Measurements from ENCODE around the gene SNX15. TPM values are rescaled to one million over a fixed set of nuclear protein-coding genes. Genes with fewer than 3 reads are reported as not detected.
"Not testable (repeated sequence)": the region's sequence is repeated elsewhere in the genome, so short reads cannot be mapped to it uniquely, and the experiment has no call there.

SNX15 gene
- total RNA-seq = 18.0 TPM
- long read RNA-seq, transcript SNX15-202 (8 exons, 1,939 nt) = major isoform, 42 of 44 reads
- long read RNA-seq, partial matches to known transcripts = 0 of 44 reads
- long read RNA-seq, other reads (novel, unspliced or antisense) = 1 of 44 reads

- DNase-seq = peak; percentile 94
- ATAC-seq (ENCODE audit: poor library complexity) = peak; percentile 99
- intact Hi-C loops (cut with DNase I) = no loop called here
Observed at GRCh38 chr11:65027213-65028067, at the start of gene SNX15. TSS of gene SNX15 (plus strand) at chr11:65027439. CDS start at chr11:65027538, 99 bp downstream.

- DNase-seq; intact Hi-C loops (cut with DNase I); ATAC-seq (ENCODE audit: poor library complexity): not testable (repeated sequence)
Observed at GRCh38 chr11:64983339-64983738, 43.9 kb upstream of the SNX15 start.

DNA sequence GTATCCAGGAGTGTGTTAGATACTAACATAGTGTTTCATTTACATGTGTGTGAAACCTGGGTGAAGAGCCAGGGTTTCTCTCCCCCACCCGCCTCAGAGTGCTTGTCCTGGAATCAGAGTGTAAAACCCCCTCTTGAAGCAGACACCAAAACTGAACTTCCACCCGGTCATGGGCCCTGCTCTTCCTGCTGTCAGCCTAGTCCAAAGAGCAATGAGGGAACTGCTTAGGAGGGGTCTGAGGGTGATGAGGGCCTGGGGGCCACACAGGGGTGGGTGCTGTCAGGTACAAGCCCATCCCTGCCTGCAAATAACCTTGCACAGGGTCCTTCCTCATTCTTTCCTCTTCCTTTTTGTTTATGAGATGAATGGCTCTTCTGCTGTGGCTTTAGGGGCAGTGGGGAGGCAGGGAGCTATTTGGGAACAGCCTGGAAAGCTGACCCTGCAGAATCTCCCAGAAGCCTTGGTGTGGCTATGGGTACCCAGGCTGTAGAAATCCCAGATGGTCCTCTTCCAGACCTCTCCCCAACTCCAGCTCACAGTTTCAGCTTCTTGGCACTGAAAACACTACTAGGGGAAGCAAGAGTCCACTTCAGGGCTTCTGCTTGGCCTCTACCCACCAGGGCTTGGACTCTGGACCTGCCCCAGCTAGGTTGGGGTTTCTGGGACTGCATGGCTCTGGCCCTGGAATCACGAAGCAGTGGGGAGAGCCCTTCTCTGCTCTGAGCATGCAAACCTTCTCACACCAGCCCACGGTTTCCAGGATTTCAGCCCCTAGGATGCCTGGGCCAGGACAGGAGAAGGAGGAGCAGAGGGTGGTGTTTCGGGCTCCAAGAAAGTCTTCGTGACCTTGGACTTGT is 39.0 kb upstream of the SNX15 start:
- intact Hi-C loops (cut with DNase I) = no loop called here
- ATAC-seq (ENCODE audit: poor library complexity) = no peak

GRCh38 chr11:64989416-64989815 is 37.8 kb upstream of the SNX15 start:
- peak; percentile 29 for ATAC-seq (ENCODE audit: poor library complexity)
- intact Hi-C loops (cut with DNase I) = no loop called here
- peak; percentile 47 for DNase-seq

More for the DNA sequence above, 39.0 kb upstream of the SNX15 start:
- DNase-seq = no peak

DNA sequence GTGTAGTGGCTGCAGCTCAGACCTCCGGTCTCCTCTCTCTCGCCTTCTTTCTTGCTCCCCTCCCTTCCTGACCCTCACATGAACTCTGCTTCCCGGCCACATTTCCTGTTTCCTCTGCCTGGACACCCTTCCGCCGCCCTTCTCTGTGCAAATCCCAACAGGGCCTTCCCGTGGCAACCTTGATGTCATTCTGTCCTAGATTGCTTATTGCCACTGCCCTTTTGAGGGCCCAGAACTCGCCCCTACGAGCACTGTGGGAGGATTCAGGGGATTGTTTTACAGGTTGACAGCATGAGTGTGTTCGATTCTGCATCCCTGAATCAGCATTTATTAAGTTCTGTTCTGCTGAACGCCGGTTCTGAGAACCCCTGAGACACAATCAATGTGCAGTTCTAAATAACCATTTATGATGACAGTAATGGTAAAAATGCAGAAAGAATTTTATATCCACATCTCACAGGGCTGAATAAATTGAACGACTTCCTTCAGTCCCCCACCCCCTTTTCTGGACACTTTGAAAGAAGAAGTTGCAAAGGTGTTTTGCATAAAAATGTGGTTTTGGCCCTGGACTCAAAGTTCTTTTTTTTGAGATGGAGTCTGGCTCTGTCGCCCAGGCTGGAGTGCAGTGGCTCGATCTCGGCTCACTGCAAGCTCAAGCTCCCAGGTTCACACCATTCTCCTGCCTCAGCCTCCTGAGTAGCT is 36.9 kb upstream of the SNX15 start:
- DNase-seq (peak; percentile 75), ATAC-seq (ENCODE audit: poor library complexity) (peak; percentile 81)
- intact Hi-C loops (cut with DNase I) = no loop called here

- DNase-seq (no peak), ATAC-seq (ENCODE audit: poor library complexity) (no peak)
- intact Hi-C loops (cut with DNase I) = no loop called here
Observed at GRCh38 chr11:64994318-64994717, 32.9 kb upstream of the SNX15 start.

DNA sequence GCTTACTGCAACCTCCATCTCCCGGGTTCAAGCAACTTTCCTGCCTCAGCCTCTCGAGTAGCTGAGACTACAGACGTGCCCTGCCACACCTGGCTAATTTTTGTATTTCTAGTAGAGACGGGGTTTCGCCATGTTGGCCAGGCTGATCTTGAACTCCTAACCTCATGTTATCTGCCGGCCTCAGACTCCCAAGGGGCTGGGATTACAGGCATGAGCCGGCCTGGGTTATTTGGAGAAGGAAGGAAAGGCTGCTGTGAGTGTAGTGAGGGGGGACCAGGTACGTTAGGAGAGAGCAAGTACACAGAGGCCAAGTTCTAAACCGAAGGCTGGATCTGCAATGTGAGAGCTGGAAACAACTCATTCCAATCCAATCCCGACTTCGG is 30.9 kb upstream of the SNX15 start:
- ATAC-seq (ENCODE audit: poor library complexity) (peak; percentile 29), DNase-seq (no peak)
- intact Hi-C loops (cut with DNase I) = no loop called here

DNA sequence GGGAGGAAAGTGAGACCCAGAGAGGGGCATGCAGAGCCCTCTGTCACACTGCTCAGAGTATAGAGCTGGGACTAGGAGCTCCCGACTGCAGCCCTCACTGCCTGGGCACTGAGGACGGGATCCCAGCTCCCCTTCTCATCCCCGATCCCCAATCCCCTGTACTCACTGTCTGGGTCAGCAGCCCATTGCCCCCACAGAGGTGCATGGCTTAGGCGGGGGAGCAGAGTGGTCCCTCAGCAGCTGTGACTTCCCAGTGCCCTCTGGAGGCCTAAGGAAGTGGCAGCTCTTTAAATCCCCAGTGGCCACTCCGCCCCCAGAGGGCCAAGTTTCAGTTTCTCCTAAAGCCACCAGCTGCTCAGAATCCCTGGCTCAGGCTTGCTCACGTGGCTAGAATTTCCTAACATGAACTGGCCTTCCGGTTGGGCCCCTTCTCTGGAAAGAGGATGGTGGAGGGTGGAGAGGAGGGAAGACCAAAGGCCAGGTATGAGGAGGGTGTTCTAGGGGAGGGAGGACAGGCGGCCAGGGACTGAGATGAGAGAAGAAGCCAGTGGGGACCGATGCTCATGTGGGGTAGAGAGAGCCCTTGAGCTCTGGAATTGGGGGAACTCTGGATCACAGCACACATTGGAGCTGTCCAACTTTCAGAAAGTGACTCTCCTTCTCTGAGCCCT is 30.4 kb upstream of the SNX15 start, which contains the start of gene BATF2:
TSS of gene BATF2 (minus strand) at position 262 of the 671 bp plus-strand sequence. CDS start at position 205, 57 bp downstream.
- ATAC-seq (ENCODE audit: poor library complexity) (peak; percentile 86), DNase-seq (peak; percentile 79)
- intact Hi-C loops (cut with DNase I) = no loop called here

GRCh38 chr11:64998141-64998540 is 29.1 kb upstream of the SNX15 start:
- no peak for ATAC-seq (ENCODE audit: poor library complexity)
- intact Hi-C loops (cut with DNase I) = no loop called here
- no peak for DNase-seq

GRCh38 chr11:64998690-64999431 is 28.4 kb upstream of the SNX15 start:
- intact Hi-C loops (cut with DNase I) = no loop called here
- no peak for DNase-seq
- peak; percentile 38 for ATAC-seq (ENCODE audit: poor library complexity)

- DNase-seq (no peak), ATAC-seq (ENCODE audit: poor library complexity) (no peak)
- intact Hi-C loops (cut with DNase I) = no loop called here
Observed at GRCh38 chr11:64999478-64999877, 27.8 kb upstream of the SNX15 start.

GRCh38 chr11:65002706-65003105 is 24.5 kb upstream of the SNX15 start:
- DNase-seq = no peak
- no peak for ATAC-seq (ENCODE audit: poor library complexity)
- intact Hi-C loops (cut with DNase I) = no loop called here

DNA sequence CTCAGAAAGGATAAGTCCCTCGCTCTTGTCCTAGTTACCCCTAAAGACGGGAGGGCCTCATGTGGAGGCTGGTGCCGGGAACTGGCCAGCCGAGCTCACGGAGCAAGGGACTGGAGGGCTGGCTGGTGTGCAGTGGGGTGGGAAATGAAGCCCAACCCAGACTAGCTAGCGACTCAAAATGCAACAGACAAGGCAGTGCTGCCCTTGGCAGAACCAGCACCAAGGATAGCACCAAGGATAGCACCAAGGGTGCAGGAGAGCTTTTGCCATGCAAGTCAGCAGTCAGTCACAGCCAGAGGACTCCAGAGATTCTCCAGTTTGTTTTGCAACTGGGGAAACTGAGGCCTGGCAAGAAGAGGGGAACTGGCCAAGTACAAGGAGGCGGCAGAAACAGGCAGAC is 24.0 kb upstream of the SNX15 start:
- DNase-seq (no peak), ATAC-seq (ENCODE audit: poor library complexity) (no peak)
- intact Hi-C loops (cut with DNase I) = no loop called here

DNA sequence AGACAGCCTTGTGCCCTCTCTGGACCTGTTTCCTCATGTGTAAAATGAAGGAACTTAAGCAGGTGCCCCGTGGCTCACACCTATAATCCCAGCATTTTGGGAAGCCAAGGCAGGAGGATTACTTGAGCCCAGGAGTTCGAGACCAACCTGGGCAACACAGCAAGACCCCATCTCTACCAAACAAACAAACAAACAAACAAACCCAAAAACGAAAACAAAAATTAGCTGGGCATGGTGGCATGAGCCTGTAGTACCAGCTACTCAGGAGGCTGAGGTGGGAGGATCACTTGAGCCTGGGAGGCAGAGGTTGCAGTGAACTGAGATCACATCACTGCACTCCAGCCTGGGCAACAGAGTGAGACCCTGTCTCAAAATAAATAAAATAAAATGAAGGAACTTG is 23.3 kb upstream of the SNX15 start:
- DNase-seq; intact Hi-C loops (cut with DNase I); ATAC-seq (ENCODE audit: poor library complexity): not testable (repeated sequence)

DNA sequence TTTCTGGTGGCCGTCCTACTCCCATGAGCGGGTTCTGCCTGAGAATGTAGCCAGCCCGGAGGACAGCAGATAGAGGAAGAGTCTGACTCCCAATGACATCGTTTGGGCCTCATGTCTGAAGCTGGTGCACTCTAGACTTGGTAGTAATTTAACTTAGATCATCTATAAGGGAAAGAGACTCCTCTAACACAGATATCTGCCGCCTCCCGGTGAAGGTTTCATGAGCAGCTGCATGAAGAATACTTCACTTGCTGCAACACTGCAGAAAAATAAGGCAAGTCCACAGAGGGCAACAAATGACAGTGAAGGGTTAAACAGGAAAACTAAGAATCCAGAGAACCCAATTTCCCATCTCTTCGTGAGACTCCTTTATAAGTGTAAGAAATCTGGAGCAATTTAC is 19.2 kb upstream of the SNX15 start:
- intact Hi-C loops (cut with DNase I) = no loop called here
- ATAC-seq (ENCODE audit: poor library complexity) = no peak
- no peak for DNase-seq

GRCh38 chr11:65008873-65009272 is 18.4 kb upstream of the SNX15 start:
- DNase-seq (no peak), ATAC-seq (ENCODE audit: poor library complexity) (no peak)
- intact Hi-C loops (cut with DNase I) = no loop called here

DNA sequence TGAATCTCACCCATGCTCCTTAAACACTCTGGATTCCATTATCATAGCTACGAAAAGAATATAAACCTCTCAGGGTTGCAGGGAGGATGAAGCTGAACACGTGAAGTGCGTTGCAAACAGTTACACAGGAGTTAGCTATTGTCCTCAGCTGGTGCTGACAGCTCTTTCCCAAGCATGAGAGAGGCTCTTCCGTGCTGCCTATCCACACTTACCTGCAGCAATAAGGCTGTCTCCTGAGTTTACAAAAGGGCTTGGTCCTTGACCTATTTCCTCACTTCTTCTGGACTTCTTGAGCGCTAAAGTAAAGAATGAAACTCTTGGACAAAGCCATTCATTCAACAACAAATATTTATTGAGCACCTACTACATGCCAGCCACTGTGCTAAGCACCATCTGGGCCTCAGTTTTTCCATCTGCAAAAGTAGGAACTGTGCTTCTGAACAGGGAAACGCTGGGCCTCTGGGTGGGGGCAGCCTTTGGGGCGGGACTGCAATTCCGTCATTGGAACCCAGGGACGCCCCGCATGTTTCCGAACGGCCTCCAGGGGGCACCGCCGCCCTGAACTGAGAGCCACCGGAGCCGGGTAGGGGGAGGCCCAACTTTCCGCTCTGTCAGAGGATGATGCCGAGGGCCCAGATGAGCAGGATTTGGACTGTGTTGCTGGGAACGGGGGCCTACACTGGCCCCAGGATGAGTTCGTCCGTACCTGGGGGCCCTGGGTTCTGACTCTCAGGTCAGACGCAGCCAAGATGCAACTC is 13.9 kb upstream of the SNX15 start:
- intact Hi-C loops (cut with DNase I) = loop anchor here (10.0 kb wide), 1 partner anchor 169 kb away; the partner anchor contains the start of gene CDC42BPG
- DNase-seq (peak; percentile 95), ATAC-seq (ENCODE audit: poor library complexity) (peak; percentile 94)
